ENCODE measurements around the gene FKBP3. TPM values are rescaled to one million over a fixed set of nuclear protein-coding genes. Genes with fewer than 3 reads are reported as not detected.

The FKBP3 gene
- total and polyA plus RNA-seq, 2 of the 4 experiments (the other 2 are of a cell fraction): 8.6 to 45.3 TPM

GRCh38 chr14:45078323-45078722 lies 56.0 kb downstream of the FKBP3 start:
- DNase-seq: no peak
- no peak overlapping the region for H2BK15ac ChIP-seq (ENCODE audit: low read depth, low read length)

More at GRCh38 chr14:45078323-45078722, 56.0 kb downstream of the FKBP3 start:
- no peaks in the 10 kb centered on the region for H3K79me1 ChIP-seq (ENCODE audit: low read depth in 1 of 2, low read length in 2 of 2)
- no peak overlapping the region for H2AK5ac ChIP-seq (ENCODE audit: low read depth, low read length)
- H2AK9ac ChIP-seq (replicated peaks; ENCODE audit: low read depth, low read length, poor library complexity): no peak overlapping the region
- no peak for TF ChIP-seq POLR2A (IDR thresholded peaks at IDR 0.05; ENCODE audit: low read depth, low read length)
- no peak for TF ChIP-seq RFX5 (IDR thresholded peaks at IDR 0.05; ENCODE audit: low read depth, low read length)
- TF ChIP-seq CHD1 (IDR thresholded peaks at IDR 0.05; ENCODE audit: low read depth, low read length): no peak
- TF ChIP-seq SMC3 (IDR thresholded peaks at IDR 0.05; ENCODE audit: low read depth, low read length): no peak
- no peak for TF ChIP-seq ELK1 (IDR thresholded peaks at IDR 0.05; ENCODE audit: borderline replicate concordance, low read depth, low read length)
- in situ Hi-C loops (cut with MboI; ENCODE audit: low sequenced_read_pairs) (no loop called here), dilution Hi-C loops (cut with HindIII; ENCODE audit: low sequenced_read_pairs, unreplicated experiment) (no loop called here), intact Hi-C loops (cut with micrococcal nuclease) (no loop called here)
- no peaks in the 10 kb centered on the region for H4K20me1 ChIP-seq (ENCODE audit: insufficient read depth, low read length)
- no peaks in the 10 kb centered on the region for H3K27me3 ChIP-seq (ENCODE audit: control insufficient read depth, insufficient read depth, low read length)
- no peak overlapping the region for H3K27ac ChIP-seq (ENCODE audit: insufficient read depth, low read length)
- no peaks in the 10 kb centered on the region for H3K4me1 ChIP-seq (ENCODE audit: control insufficient read depth, insufficient read depth, low read length)
- H3K4ac ChIP-seq (ENCODE audit: low read depth, low read length): no peak overlapping the region
- H3K23ac ChIP-seq (ENCODE audit: low read depth, low read length): no peak overlapping the region
- no peaks in the 10 kb centered on the region for H3K9me3 ChIP-seq (ENCODE audit: control insufficient read depth, insufficient read depth, low read length)
- no peak overlapping the region for H2AFZ ChIP-seq (replicated peaks; ENCODE audit: low read length, poor library complexity)
- no peak overlapping the region for H4K8ac ChIP-seq (ENCODE audit: low read depth in 2 of 2, low read length in 2 of 2)
- no peak overlapping the region for H2BK5ac ChIP-seq (ENCODE audit: low read depth, low read length, poor library complexity, severe bottlenecking)
- H4K5ac ChIP-seq (ENCODE audit: low read depth, low read length): no peak overlapping the region
- no peak overlapping the region for H3K9ac ChIP-seq (ENCODE audit: low read depth, low read length)
- WGBS, 2 experiments (ENCODE audit: extremely low coverage in 2 of 2, insufficient read length in 1 of 2): no CpG with 5 or more reads among the region's 1 CpG
- no peak for ATAC-seq (ENCODE audit: low read depth)
- ChIA-PET POLR2A (ENCODE audit: unreplicated experiment) (no interaction called here), CTCF (no interaction called here)
- no peak overlapping the region for H3K14ac ChIP-seq (replicated peaks; ENCODE audit: low read depth, low read length)
- no peak overlapping the region for H3K18ac ChIP-seq (ENCODE audit: low read depth, low read length)
- H2BK120ac ChIP-seq (ENCODE audit: low read depth, low read length): no peak overlapping the region
- H3K36me3 ChIP-seq (ENCODE audit: control insufficient read depth, insufficient read depth, low read length): no peaks in the 10 kb centered on the region
- 0 out of 2 replicates have a peak, but pooled peaks cover 1% of the 10 kb centered on the region for H3K9me1 ChIP-seq (ENCODE audit: insufficient read depth, low read length)
- no peak overlapping the region for H4K91ac ChIP-seq (ENCODE audit: insufficient read depth, low read depth, low read length)
- no peak overlapping the region for H3K4me2 ChIP-seq (ENCODE audit: low read depth, low read length)
- H3K56ac ChIP-seq (ENCODE audit: extremely low read depth, insufficient read depth, low read length): no peak overlapping the region
- BruUV-seq (replicated peaks): no TSS peak
- no peak overlapping the region for H2BK20ac ChIP-seq (ENCODE audit: low read depth, low read length)
- no peak overlapping the region for H3K4me3 ChIP-seq (ENCODE audit: insufficient read depth, low read depth, low read length)
